Suprapubic skin (tissue), 4 donors: ENCODE data around the gene KRIT1.

Experiments used
- EP300 ChIP-seq: sonication (generic); formaldehyde crosslinking; IDR thresholded peaks from one replicate; pipeline ENCODE4 v1.6.1; 2017; ENCODE audit warnings: antibody characterized with exemption
- POLR2A ChIP-seq, 2 donors: fragments of 450-650 bp; IDR thresholded peaks; one replicate each; pipeline ENCODE4 v1.6.1; 2017; ENCODE audit warnings: antibody characterized with exemption in 2 of 2, mild to moderate bottlenecking in 2 of 2, moderate library complexity in 2 of 2
- POLR2AphosphoS5 ChIP-seq, 3 donors: sonication (generic); formaldehyde crosslinking; IDR thresholded peaks; one replicate each; pipeline ENCODE4 v1.6.1; 2017; ENCODE audit warnings: antibody characterized with exemption in 3 of 3
- TF ChIP-seq, protein P1 (sequence below), 2 donors: fragments of 200-600 bp in 1 of 2; fragments of 450-650 bp in 1 of 2; sonication (generic) in 1 of 2; IDR thresholded peaks; one replicate each; pipeline ENCODE4 v1.5.1; 2016 to 2019; ENCODE audit warnings: antibody characterized with exemption in 2 of 2, mild to moderate bottlenecking in 1 of 2, moderate library complexity in 1 of 2

DNA sequence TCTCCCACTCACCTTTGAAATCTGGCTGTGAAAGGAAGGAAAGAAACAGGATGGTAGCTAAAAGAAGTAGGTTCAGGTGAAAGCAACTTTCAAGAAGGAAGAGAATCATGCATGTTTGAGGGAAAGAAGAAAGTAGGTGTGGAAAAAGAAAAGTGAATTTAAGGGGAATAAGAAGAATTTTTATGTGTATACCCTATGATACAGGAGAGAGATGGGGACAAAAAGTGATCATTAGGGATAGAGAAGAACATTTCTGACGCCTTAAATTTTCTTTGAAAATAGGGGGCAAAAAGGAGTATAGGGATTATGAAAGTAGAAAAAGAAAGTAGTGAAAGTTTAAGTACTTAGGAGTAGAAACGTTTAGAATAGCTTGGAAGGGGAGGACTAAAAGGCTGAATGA is 15.2 kb downstream of the KRIT1 start:
- TF ChIP-seq, protein P1, sequence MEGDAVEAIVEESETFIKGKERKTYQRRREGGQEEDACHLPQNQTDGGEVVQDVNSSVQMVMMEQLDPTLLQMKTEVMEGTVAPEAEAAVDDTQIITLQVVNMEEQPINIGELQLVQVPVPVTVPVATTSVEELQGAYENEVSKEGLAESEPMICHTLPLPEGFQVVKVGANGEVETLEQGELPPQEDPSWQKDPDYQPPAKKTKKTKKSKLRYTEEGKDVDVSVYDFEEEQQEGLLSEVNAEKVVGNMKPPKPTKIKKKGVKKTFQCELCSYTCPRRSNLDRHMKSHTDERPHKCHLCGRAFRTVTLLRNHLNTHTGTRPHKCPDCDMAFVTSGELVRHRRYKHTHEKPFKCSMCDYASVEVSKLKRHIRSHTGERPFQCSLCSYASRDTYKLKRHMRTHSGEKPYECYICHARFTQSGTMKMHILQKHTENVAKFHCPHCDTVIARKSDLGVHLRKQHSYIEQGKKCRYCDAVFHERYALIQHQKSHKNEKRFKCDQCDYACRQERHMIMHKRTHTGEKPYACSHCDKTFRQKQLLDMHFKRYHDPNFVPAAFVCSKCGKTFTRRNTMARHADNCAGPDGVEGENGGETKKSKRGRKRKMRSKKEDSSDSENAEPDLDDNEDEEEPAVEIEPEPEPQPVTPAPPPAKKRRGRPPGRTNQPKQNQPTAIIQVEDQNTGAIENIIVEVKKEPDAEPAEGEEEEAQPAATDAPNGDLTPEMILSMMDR (IDR thresholded peaks at IDR 0.05): no peak
- TF ChIP-seq POLR2A (IDR thresholded peaks at IDR 0.05) (no peak), EP300 (no peak), POLR2AphosphoS5 (IDR thresholded peaks at IDR 0.05) (no peak)
